BJ (cell line): Measurements from ENCODE around the gene SERPINB1. TPM values are rescaled to one million over a fixed set of nuclear protein-coding genes. Genes with fewer than 3 reads are reported as not detected.
"Not testable (repeated sequence)": the region's sequence is repeated elsewhere in the genome, so short reads cannot be mapped to it uniquely, and the experiment has no call there.

Experiments used
- CTCF ChIA-PET: fragments of 350-600 bp; formaldehyde crosslinking; extraction: SDS; loops from one replicate; lab custom pipeline; 2021; ENCODE audit warnings: antibody characterized with exemption, inconsistent platforms; lab: Yijun Ruan, JAX
- POLR2A ChIA-PET: fragments of 300-600 bp; sonication (Branson Sonifier 250); formaldehyde crosslinking; extraction: SDS; loops from one replicate; lab custom pipeline; 2021; ENCODE audit warnings: antibody characterized with exemption; lab: Charles Lee
- DNase-seq: peaks from one replicate; pipeline ENCODE4 v3.0.0-alpha.2; 2011; ENCODE audit warnings: low read depth
- H3K27me3 ChIP-seq: 2 replicates; pipeline ENCODE4 v1.6.0; 2011; ENCODE audit warnings: low read length; ENCODE audit not compliant: control insufficient read depth, insufficient read depth
- H3K36me3 ChIP-seq: 2 replicates; pipeline ENCODE4 v1.5.1; 2011; ENCODE audit warnings: low read length; ENCODE audit not compliant: control insufficient read depth, insufficient read depth
- H3K4me3 ChIP-seq: 2 replicates; pipeline ENCODE4 v1.5.1; 2011; ENCODE audit warnings: low read depth, mild to moderate bottlenecking, control low read depth, low read length
- polyA plus RNA-seq: library from polyadenylated mRNA; depleted of rRNA; stranded (reverse); fragments of >200 nt; gene quantifications from 2 replicates; pipeline ENCODE4 v1.2.3, GENCODE V29; 2011
- TF ChIP-seq, protein P1 (sequence below): IDR thresholded peaks from 2 replicates; pipeline ENCODE4 v1.5.1; 2011; ENCODE audit warnings: low read depth, mild to moderate bottlenecking, control low read depth, inconsistent platforms, low read length, moderate library complexity; ENCODE audit not compliant: insufficient read depth

The SERPINB1 gene
- polyA plus RNA-seq, 1 experiment: 17.9 TPM

DNA sequence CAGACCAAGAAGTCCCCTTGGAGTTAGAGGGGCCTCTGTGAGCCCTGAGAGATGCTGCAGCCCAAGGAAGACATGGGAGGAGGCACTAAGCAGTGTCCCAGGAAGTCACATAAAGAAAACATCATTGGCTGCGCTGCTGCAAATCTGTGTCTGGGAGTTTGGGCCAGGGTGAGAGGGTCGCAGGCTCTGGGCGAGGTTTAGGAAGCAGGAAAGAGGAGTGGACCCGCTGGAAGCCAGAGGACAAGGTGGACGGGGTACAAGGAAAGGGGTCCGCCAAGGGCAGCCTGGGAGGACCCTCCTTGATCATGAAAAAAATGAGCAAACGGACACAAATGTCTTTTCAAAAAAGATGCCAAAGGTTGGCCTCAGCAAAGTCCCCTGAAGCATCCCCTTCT, 15.5 kb upstream of the SERPINB1 start:
- POLR2A ChIA-PET: no interaction called here
- CTCF ChIA-PET: interaction anchor here (1.0 to 2.1 kb wide), 4 partner anchors 10 to 132 kb away, joined by 4 to 5 read pairs (median 4); no protein-coding TSS in a partner anchor

DNA sequence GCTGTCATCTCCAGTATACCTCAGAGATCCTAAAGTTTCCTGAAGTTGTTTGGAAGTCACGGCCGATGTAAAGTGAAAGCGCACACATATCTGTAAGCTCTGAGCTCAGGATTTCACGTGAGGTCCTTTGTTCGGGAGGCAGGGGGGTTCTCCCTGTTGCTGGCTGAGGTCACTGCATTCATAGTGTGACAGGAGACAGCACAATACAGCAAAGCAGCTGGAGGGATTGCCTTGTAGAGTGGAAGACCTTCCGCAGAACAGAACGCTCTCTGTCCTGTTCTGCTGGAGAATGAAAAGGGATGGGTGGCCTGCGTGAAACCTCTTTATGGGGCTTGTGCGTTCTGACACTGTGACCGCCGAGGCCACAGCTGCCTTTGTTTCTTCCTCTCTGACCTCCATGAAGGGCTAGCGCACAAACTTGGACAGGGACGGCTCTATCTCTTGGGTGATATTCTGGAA, 13.4 kb upstream of the SERPINB1 start:
- no peak for DNase-seq
- POLR2A ChIA-PET: no interaction called here
- H3K4me3 ChIP-seq: no peak overlapping the region

More for the DNA sequence above, 15.5 kb upstream of the SERPINB1 start:
- TF ChIP-seq, protein P1, sequence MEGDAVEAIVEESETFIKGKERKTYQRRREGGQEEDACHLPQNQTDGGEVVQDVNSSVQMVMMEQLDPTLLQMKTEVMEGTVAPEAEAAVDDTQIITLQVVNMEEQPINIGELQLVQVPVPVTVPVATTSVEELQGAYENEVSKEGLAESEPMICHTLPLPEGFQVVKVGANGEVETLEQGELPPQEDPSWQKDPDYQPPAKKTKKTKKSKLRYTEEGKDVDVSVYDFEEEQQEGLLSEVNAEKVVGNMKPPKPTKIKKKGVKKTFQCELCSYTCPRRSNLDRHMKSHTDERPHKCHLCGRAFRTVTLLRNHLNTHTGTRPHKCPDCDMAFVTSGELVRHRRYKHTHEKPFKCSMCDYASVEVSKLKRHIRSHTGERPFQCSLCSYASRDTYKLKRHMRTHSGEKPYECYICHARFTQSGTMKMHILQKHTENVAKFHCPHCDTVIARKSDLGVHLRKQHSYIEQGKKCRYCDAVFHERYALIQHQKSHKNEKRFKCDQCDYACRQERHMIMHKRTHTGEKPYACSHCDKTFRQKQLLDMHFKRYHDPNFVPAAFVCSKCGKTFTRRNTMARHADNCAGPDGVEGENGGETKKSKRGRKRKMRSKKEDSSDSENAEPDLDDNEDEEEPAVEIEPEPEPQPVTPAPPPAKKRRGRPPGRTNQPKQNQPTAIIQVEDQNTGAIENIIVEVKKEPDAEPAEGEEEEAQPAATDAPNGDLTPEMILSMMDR: no peak
- no peaks in the 10 kb centered on the region for H3K36me3 ChIP-seq
- no peak for DNase-seq
- H3K27me3 ChIP-seq: no peaks in the 10 kb centered on the region
- no peak overlapping the region for H3K4me3 ChIP-seq

DNA sequence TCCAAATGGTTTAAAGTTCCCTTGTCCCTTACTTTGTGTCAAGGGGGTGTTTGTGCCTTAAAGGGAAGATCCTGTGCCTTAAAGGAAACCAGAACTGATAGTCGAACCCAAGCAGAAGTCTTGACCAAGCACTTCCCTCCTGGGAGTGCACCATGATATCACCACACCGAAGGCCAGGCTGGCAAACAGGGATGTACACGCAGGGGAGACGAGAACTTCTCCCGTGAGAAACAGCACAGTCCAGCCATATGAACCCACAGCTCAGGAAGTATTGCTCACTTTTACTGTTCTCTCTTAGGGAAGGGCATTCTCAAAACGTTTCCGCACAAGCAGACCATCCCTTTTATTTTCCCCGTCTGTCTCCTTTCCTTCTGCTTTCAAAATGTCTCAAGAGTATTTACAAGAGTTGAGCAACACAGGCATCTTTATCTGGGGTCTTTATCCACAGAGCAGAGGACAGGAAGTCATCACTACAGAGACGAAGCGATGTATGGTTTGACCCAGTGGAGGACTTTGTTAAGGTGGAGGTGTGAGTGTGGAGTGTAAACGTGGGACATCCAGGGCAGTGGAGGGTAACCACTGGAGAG, 12.8 kb upstream of the SERPINB1 start:
- ChIA-PET CTCF (interaction anchor here (0.6 to 2.8 kb wide), 9 partner anchors 8 to 544 kb away, joined by 3 to 13 read pairs (median 4); no protein-coding TSS in a partner anchor), POLR2A (no interaction called here)
- Histone ChIP-seq H3K36me3 (no peaks in the 10 kb centered on the region), H3K4me3 (no peak overlapping the region), H3K27me3 (no peaks in the 10 kb centered on the region)
- DNase-seq: no peak
- TF ChIP-seq, protein P1: no peak

More for the DNA sequence above, 13.4 kb upstream of the SERPINB1 start:
- CTCF ChIA-PET: interaction anchor here (0.6 to 2.8 kb wide), 8 partner anchors 9 to 545 kb away, joined by 3 to 13 read pairs (median 5); no protein-coding TSS in a partner anchor
- TF ChIP-seq, protein P1: no peak
- Histone ChIP-seq H3K36me3 (no peaks in the 10 kb centered on the region), H3K27me3 (no peaks in the 10 kb centered on the region)

DNA sequence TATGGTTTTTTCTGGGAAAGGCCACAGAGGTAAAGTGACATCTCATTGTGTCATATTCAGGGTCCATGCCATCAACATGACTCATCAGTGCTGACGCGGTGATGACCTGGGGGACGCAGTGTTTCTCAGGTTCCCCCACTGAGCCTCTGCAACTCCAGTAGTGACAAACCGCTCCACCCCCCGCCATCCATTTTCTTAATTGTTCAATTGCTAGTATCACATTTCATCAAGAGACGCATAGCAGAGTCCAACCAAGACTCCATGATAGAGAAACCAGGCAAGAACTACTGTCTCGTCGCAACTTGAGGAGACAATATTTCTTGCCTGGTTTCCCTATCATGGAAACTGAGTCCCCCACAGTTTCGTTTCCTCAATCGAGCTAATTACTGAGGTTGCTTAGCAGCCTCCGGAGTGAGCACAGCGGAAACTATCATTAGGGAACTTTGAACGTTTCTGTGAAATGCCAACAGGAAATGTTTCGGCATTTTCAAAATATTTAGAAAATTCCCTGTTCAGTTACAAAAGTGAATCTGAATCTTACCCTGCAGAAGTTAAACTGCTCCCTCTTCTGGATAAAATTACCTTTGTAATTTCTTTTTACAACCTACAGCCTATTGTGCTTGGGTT, 12.2 kb upstream of the SERPINB1 start:
- Histone ChIP-seq H3K36me3 (no peaks in the 10 kb centered on the region), H3K27me3 (no peaks in the 10 kb centered on the region), H3K4me3 (peak overlapping the region; percentile 31)
- DNase-seq: no peak
- TF ChIP-seq, protein P1: peak; percentile 50
- ChIA-PET CTCF (interaction anchor here (0.8 to 2.8 kb wide), 8 partner anchors 8 to 136 kb away, joined by 3 to 13 read pairs (median 4); no protein-coding TSS in a partner anchor), POLR2A (no interaction called here)

DNA sequence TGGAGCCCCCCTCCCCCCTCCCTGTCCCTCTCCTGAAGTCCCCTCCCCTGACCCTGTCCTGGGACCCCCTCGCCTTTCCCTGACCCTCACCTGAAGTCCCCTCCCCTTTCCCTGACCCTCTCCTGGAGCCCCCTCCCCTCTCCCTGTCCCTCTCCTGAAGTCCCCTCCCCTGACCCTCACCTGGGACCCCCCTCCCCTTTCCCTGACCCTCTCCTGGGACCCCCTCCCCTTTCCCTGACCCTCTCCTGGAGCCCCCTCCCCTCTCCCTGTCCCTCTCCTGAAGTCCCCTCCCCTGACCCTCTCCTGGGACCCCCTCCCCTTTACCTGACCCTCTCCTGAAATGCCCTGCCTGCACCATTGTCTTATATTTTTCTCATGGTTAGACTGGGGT, 11.7 kb upstream of the SERPINB1 start:
- H3K27me3 ChIP-seq, DNase-seq, H3K36me3 ChIP-seq, POLR2A ChIA-PET: not testable (repeated sequence)
- peak overlapping the region; percentile 31; the same call in 1 of the 2 replicates for H3K4me3 ChIP-seq
- CTCF ChIA-PET: interaction anchor here (0.8 to 2.7 kb wide), 6 partner anchors 10 to 137 kb away, joined by 3 to 13 read pairs (median 4); no protein-coding TSS in a partner anchor
